ENCODE measurements around the gene DNAJC1.

GRCh38 chr10:22049635-22050034, 46.1 kb upstream of the DNAJC1 start:
- TF ChIP-seq EZH2 (IDR thresholded peaks at IDR 0.05; ENCODE audit: low read length) = no peak
- no peak for TF ChIP-seq CTCF (optimal IDR thresholded peaks at IDR 0.05 in 1 of 3, IDR thresholded peaks at IDR 0.05 in 1 of 3, conservative IDR thresholded peaks at IDR 0.05 in 1 of 3; ENCODE audit: extremely low read depth in 1 of 3, insufficient read depth in 2 of 3, low read length in 3 of 3)
